GM18517 (cell line): ENCODE data around the gene TRIL.

Experiments
- ATAC-seq: cut with Tn5 transposase; IDR thresholded peaks from one replicate; pipeline ENCODE4 v1.9.1; 2021; ENCODE audit warnings: mild to moderate bottlenecking, moderate library complexity; ENCODE audit not compliant: unreplicated experiment

TRIL gene

DNA sequence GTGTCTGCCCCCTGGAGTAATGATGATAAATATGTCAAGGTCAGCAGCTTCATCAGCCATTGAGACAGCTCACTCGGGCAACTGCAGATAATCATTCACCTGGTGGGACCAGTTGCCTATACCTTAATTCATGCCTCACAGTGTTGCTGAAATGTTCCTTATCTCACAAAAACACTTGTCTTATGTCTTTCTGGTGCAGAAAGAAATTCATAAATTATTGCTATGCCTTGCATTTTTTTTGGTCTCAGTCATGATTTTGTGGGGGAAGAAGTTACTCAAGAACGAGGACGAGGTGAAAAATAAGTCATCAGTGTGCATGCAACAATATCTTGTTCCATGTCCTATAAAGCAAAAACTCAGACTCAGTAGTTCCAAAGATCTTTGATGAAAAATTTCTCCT lies 16.0 kb downstream of the TRIL start:
- no peak for ATAC-seq

- ATAC-seq = no peak
These were observed 16.5 kb downstream of the TRIL start for GRCh38 chr7:28941633-28942032.

DNA sequence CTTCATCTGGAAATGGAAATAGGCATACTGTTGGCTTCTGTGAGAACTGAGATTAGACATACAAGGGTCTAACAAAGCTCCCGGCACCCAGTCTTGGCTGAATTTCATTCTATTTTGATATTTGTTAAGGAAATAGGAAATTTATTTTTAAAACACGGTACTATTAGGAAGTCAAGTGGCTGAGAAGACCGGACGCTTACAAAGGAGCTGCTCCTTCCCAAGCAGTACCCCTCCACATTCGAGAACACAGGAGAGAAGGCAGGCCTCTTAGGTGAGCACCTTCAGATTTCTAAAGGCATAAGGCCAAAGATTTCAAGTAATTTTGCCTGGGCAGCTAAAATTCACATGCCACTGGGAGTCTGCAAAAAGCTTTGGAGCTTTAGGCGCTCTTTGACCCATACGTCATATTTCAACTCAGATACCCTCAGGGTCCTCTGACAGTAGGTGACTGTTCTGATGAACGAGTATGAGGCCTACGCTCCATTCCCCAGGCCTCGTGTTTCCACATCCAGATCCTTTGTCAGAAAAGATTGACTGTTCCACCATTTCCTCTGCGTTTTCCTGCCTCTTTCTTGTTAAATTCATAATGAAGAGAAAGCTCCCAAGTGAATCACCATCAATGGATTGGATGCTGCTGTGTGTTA lies 17.3 kb downstream of the TRIL start:
- ATAC-seq = no peak

- no peak for ATAC-seq
These were observed 18.1 kb downstream of the TRIL start for GRCh38 chr7:28939844-28940544.

DNA sequence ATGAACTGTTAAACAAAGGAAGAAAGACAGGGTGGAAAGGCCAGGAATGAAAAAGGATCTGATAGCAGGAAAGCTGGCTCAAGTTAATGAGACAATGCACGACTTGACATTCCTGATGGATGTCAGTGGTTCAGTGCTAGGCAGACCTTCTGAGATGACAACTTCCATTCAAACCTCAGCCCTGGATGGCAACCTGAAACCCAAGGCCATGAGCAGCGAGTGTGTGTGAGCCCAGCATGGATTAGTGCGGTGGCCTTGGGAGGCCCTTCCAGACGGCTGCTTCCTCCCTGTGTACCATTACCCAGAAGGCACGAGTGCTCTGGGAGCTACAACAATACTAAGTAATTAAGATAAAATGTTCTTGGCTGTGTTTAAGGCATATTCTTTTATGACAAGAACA lies 18.8 kb downstream of the TRIL start:
- no peak for ATAC-seq

- ATAC-seq = no peak
These were observed 20.5 kb downstream of the TRIL start for GRCh38 chr7:28937619-28938018.

- no peak for ATAC-seq
These were observed 21.0 kb downstream of the TRIL start for GRCh38 chr7:28937103-28937502.

DNA sequence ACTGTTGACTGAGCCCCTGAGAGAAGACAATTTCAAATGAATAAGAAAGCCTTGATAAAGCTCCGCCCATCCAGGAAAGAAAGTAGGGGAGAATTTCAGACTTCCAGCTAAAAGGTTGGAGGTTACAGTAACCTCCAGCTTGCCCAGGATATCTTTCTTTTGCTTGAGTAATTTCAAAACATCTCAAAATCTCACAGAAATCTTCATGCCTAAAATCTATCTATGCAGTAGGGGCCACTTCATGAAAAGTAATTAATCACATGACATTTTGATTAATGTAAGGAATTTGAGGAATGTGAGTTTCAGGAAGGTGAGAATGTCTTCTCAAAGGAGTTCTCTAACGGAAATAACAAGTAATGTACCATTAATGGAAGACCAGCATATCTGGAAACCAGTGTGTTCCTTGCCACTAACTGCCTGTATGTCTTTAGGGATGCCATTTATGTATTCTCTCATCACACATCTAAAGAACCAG lies 24.2 kb downstream of the TRIL start:
- ATAC-seq = no peak

DNA sequence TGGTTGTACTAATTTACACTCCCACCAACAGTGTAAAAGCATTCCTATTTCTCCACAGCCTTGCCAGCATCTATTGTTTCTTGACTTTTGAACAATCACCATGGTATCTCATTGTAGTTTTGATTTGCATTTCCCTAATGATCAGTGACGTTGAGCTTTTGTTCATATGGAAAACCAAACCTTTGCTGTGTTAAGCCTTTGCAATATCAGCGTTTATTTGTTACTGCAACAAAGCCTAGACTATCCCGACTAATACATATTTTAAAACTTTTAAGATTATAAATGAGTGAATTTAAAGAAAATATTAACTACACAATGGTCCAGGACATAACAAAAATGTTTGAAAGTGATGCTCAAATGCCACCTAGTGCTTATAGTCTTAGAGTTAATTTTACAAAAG lies 26.6 kb downstream of the TRIL start:
- ATAC-seq = no peak

DNA sequence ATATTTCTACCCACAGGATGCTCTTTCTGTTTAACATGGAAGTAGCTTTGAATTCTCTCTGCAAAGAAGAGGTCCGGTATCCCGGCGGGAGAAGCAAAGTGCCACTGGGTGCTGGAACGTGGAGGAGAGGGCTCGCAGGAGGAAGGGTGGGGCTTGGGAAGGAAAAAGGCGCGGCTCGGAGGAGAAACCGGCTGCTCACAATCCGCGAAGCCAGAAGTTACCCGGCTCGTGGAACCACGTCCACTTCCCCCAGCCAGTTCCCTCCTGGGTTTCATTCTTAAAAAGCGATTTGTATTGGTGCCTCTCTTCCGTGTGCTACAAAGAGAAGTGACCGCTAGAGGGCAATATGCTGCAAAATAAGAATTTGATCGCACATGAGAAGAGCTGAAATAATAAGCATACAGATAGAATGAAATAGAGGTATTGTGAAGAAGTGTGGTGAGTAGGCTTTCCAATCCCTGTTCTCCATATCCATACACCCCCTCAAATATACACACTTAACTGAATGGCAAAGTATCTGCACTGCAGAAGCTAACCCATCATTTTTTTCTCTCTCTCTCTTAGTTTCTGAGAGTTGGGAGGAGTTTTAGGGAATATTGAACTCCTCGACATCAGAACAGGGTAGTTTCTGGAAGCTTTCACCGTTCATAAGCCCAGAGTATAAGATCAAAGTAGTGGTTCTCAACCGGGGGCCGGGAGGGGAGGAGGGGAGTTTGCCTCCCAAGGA lies 31.1 kb downstream of the TRIL start:
- ATAC-seq = peak; percentile 92

- ATAC-seq = peak; percentile 60
These were observed 35.4 kb downstream of the TRIL start for GRCh38 chr7:28922624-28923331.

- ATAC-seq = peak; percentile 78
These were observed 36.3 kb downstream of the TRIL start for GRCh38 chr7:28921822-28922221.

DNA sequence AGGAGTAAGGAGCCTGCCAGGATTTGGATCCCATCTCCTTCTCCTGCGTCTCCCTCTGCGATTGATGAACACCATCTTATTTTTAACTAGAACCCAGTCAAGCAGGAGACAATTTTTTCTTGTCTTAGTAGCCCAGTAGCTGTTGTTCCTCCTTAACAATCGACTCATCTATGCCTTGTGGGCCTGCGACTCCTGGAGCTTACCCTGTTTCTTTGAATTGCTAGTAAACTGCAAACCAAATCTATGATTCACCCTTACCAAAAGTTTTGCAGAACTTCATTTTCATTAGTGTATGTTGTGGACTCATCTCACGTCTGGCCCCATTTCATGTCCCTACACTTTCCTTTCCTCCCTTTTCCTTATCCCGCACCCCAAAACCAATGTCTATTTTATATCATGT lies 37.7 kb downstream of the TRIL start:
- ATAC-seq = no peak

GRCh38 chr7:28919510-28919909 lies 38.6 kb downstream of the TRIL start:
- no peak for ATAC-seq

- ATAC-seq = no peak
These were observed 49.4 kb downstream of the TRIL start for GRCh38 chr7:28908775-28909174.

DNA sequence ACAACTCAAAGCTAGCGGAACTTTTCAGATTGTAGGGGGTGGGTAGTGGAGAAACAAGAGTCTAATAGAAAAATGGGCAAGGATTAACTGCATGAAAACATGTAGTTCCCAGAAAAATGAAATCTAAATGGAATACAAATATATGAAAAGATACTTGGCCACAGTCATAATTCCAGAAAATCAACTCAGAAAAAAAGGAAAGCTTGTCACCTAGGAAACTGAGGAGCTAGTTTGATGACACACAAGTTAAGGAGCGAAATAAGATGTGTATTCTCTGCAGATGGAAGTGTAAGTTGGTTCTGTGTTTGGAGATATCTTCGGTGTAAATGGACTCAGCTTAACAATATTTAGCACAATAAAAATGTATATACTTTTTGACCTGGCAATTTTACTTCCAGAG lies 52.7 kb downstream of the TRIL start:
- no peak for ATAC-seq

DNA sequence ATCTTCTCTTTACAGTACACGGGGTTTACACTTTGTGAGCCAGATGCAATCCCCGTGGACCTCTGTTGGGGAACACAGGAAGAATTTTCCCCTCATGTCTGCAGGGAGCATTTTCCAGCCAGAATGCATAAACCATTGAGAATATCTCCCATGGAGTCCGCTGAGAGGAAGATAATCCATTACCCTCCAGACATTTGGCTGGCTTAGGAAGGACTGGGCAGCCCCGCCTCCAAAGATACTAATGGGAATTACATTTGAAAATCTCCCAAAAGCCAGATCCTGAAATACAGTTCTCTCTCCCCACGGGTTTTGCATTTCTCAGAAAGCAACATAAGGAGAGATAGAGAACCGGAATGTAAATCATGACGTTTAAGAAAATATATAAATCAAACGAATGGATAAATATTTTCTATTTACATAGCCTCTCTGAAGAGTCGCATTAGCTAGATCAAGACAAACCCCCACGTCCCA lies 53.5 kb downstream of the TRIL start:
- ATAC-seq = no peak

GRCh38 chr7:28903730-28904577 lies 54.2 kb downstream of the TRIL start:
- ATAC-seq = no peak
